ENCODE measurements around the gene EXOC6. TPM values are rescaled to one million over a fixed set of nuclear protein-coding genes. Genes with fewer than 3 reads are reported as not detected.
A peak's percentile ranks its signal among the peaks of the same experiment; 100 is the strongest.

Gene EXOC6
- total and polyA plus RNA-seq, 2 of the 13 experiments (the other 11 are each of a cell fraction or from before 2014, with no cell fraction given), result 22.2 to 29.2 TPM

GRCh38 chr10:92891885-92892690 lies 43.8 kb downstream of the EXOC6 start (continued):
- TF ChIP-seq, protein P1, sequence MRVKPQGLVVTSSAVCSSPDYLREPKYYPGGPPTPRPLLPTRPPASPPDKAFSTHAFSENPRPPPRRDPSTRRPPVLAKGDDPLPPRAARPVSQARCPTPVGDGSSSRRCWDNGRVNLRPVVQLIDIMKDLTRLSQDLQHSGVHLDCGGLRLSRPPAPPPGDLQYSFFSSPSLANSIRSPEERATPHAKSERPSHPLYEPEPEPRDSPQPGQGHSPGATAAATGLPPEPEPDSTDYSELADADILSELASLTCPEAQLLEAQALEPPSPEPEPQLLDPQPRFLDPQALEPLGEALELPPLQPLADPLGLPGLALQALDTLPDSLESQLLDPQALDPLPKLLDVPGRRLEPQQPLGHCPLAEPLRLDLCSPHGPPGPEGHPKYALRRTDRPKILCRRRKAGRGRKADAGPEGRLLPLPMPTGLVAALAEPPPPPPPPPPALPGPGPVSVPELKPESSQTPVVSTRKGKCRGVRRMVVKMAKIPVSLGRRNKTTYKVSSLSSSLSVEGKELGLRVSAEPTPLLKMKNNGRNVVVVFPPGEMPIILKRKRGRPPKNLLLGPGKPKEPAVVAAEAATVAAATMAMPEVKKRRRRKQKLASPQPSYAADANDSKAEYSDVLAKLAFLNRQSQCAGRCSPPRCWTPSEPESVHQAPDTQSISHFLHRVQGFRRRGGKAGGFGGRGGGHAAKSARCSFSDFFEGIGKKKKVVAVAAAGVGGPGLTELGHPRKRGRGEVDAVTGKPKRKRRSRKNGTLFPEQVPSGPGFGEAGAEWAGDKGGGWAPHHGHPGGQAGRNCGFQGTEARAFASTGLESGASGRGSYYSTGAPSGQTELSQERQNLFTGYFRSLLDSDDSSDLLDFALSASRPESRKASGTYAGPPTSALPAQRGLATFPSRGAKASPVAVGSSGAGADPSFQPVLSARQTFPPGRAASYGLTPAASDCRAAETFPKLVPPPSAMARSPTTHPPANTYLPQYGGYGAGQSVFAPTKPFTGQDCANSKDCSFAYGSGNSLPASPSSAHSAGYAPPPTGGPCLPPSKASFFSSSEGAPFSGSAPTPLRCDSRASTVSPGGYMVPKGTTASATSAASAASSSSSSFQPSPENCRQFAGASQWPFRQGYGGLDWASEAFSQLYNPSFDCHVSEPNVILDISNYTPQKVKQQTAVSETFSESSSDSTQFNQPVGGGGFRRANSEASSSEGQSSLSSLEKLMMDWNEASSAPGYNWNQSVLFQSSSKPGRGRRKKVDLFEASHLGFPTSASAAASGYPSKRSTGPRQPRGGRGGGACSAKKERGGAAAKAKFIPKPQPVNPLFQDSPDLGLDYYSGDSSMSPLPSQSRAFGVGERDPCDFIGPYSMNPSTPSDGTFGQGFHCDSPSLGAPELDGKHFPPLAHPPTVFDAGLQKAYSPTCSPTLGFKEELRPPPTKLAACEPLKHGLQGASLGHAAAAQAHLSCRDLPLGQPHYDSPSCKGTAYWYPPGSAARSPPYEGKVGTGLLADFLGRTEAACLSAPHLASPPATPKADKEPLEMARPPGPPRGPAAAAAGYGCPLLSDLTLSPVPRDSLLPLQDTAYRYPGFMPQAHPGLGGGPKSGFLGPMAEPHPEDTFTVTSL (CRISPR knock-in tag; IDR thresholded peaks at IDR 0.05; ENCODE audit: borderline replicate concordance), result peak; percentile 83; the same call in 1 of the 2 replicates
- TF ChIP-seq BRCA1 (CRISPR knock-in tag; IDR thresholded peaks at IDR 0.05), result no peak
- TF ChIP-seq, protein P2, sequence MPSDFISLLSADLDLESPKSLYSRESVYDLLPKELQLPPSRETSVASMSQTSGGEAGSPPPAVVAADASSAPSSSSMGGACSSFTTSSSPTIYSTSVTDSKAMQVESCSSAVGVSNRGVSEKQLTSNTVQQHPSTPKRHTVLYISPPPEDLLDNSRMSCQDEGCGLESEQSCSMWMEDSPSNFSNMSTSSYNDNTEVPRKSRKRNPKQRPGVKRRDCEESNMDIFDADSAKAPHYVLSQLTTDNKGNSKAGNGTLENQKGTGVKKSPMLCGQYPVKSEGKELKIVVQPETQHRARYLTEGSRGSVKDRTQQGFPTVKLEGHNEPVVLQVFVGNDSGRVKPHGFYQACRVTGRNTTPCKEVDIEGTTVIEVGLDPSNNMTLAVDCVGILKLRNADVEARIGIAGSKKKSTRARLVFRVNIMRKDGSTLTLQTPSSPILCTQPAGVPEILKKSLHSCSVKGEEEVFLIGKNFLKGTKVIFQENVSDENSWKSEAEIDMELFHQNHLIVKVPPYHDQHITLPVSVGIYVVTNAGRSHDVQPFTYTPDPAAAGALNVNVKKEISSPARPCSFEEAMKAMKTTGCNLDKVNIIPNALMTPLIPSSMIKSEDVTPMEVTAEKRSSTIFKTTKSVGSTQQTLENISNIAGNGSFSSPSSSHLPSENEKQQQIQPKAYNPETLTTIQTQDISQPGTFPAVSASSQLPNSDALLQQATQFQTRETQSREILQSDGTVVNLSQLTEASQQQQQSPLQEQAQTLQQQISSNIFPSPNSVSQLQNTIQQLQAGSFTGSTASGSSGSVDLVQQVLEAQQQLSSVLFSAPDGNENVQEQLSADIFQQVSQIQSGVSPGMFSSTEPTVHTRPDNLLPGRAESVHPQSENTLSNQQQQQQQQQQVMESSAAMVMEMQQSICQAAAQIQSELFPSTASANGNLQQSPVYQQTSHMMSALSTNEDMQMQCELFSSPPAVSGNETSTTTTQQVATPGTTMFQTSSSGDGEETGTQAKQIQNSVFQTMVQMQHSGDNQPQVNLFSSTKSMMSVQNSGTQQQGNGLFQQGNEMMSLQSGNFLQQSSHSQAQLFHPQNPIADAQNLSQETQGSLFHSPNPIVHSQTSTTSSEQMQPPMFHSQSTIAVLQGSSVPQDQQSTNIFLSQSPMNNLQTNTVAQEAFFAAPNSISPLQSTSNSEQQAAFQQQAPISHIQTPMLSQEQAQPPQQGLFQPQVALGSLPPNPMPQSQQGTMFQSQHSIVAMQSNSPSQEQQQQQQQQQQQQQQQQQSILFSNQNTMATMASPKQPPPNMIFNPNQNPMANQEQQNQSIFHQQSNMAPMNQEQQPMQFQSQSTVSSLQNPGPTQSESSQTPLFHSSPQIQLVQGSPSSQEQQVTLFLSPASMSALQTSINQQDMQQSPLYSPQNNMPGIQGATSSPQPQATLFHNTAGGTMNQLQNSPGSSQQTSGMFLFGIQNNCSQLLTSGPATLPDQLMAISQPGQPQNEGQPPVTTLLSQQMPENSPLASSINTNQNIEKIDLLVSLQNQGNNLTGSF (CRISPR knock-in tag; IDR thresholded peaks at IDR 0.05), result no peak
- no peak for TF ChIP-seq BORCS8-MEF2B (CRISPR knock-in tag; IDR thresholded peaks at IDR 0.05)
- no peak for TF ChIP-seq ZNF557 (CRISPR knock-in tag; IDR thresholded peaks at IDR 0.05)
- peak; percentile 30; the same call in 1 of the 2 replicates for TF ChIP-seq SKIL (CRISPR knock-in tag; IDR thresholded peaks at IDR 0.05; ENCODE audit: borderline replicate concordance)
- TF ChIP-seq RCOR2 (CRISPR knock-in tag; IDR thresholded peaks at IDR 0.05), result peak; percentile 69; the same call in 1 of the 2 replicates
- TF ChIP-seq NFYB (CRISPR knock-in tag; IDR thresholded peaks at IDR 0.05), result no peak
- TF ChIP-seq CEBPB (IDR thresholded peaks at IDR 0.05; ENCODE audit: borderline replicate concordance, low read depth, low read length), result peak; percentile 23; the same call in 1 of the 2 replicates
- peak; percentile 86 for TF ChIP-seq SAP130 (CRISPR knock-in tag; IDR thresholded peaks at IDR 0.05; ENCODE audit: low read depth)
- peak; percentile 63; the same call in 1 of the 2 replicates for TF ChIP-seq MED1 (CRISPR knock-in tag; IDR thresholded peaks at IDR 0.05)
- no peak for TF ChIP-seq DRAP1 (CRISPR knock-in tag; IDR thresholded peaks at IDR 0.05)
- no peak for TF ChIP-seq SNAI1 (CRISPR knock-in tag; IDR thresholded peaks at IDR 0.05; ENCODE audit: borderline replicate concordance)
